GM12878 (cell line): ENCODE measurements around the gene COG4. TPM values are rescaled to one million over a fixed set of nuclear protein-coding genes. Genes with fewer than 3 reads are reported as not detected.

Experiments
- EED ChIP-seq: sonication (generic); IDR thresholded peaks from 2 replicates; pipeline ENCODE4 v1.6.1; 2016; ENCODE audit warnings: antibody characterized with exemption, low read depth
- HSF1 ChIP-seq: fragments of 150-350 bp; IDR thresholded peaks from 2 replicates; pipeline ENCODE4 v1.6.1; 2014; ENCODE audit warnings: mild to moderate bottlenecking, low read depth, low read length
- KLF5 ChIP-seq: fragments of 450-650 bp; IDR thresholded peaks from 2 replicates; pipeline ENCODE4 v1.6.1; 2014; ENCODE audit warnings: mild to moderate bottlenecking; ENCODE audit not compliant: partially characterized antibody
- NBN ChIP-seq: fragments of 450-650 bp; IDR thresholded peaks from 2 replicates; pipeline ENCODE4 v1.6.1; 2016
- NFYA ChIP-seq: IDR thresholded peaks from 2 replicates; pipeline ENCODE4 v1.6.1; 2011; ENCODE audit warnings: low read depth, mild to moderate bottlenecking, low read length, improper control_type of control experiment, borderline replicate concordance
- NRF1 ChIP-seq: conservative IDR thresholded peaks from 2 replicates; pipeline ENCODE4 v1.6.1; 2011; ENCODE audit warnings: mild to moderate bottlenecking, low read depth, low read length, improper control_type of control experiment
- SP1 ChIP-seq: IDR thresholded peaks from one replicate; pipeline ENCODE4 v1.6.1; 2011; ENCODE audit warnings: low read depth, low read length
- SREBF1 ChIP-seq: IDR thresholded peaks from 2 replicates; pipeline ENCODE4 v1.6.1; 2012; ENCODE audit warnings: mild to moderate bottlenecking, low read length
- SREBF2 ChIP-seq: IDR thresholded peaks from 2 replicates; pipeline ENCODE4 v1.6.1; 2012; ENCODE audit warnings: mild to moderate bottlenecking, low read length
- ZBTB11 ChIP-seq: fragments of 450-650 bp; formaldehyde crosslinking; IDR thresholded peaks from 2 replicates; pipeline ENCODE4 v1.5.0; 2022; ENCODE audit warnings: mild to moderate bottlenecking, missing genetic modification characterization
- ZNF24 ChIP-seq: fragments of 450-650 bp; IDR thresholded peaks from 2 replicates; pipeline ENCODE4 v1.6.1; 2017; ENCODE audit warnings: antibody characterized with exemption, mild to moderate bottlenecking
- ZNF384 ChIP-seq: IDR thresholded peaks from 2 replicates; pipeline ENCODE4 v1.6.1; 2012; ENCODE audit warnings: low read depth, mild to moderate bottlenecking, low read length, improper control_type of control experiment, borderline replicate concordance
- ZNF687 ChIP-seq: fragments of 450-650 bp; IDR thresholded peaks from 2 replicates; pipeline ENCODE4 v1.6.1; 2017; ENCODE audit warnings: mild to moderate bottlenecking, moderate library complexity
- polyA plus RNA-seq, 11 experiments: library from polyadenylated mRNA; depleted of rRNA in 4 of 11; unstranded in 6 of 11; stranded (reverse) in 5 of 11; fragments of >200 nt; fragmentation: Nextera tagmentation in 4 of 11; fragmentation: Illumina TruSeq in 1 of 11; extraction: Ambion mirVana in 4 of 11; extraction: Trizol in 1 of 11; gene quantifications; 1 replicate in 1 of 11; 2 replicates in 10 of 11; pipeline versions ENCODE4 v1.2.1 to v1.2.3, GENCODE V29; 2011 to 2016; ENCODE audit warnings: inconsistent platforms in 2 of 11, missing spikeins in 2 of 11, low read depth in 1 of 11
- total RNA-seq, 4 experiments: library from RNA; depleted of rRNA in 3 of 4; stranded (reverse); fragments of >200 nt in 3 of 4; fragmentation: Illumina TruSeq in 1 of 4; extraction: Trizol in 1 of 4; gene quantifications; 2 replicates each; pipeline versions ENCODE4 v1.2.1 to v1.2.3, GENCODE V29; 2013 to 2021
- TF ChIP-seq, protein P1 (sequence below): fragments of 450-650 bp; IDR thresholded peaks from 2 replicates; pipeline ENCODE4 v1.6.1; 2016; ENCODE audit warnings: mild to moderate bottlenecking, moderate library complexity, borderline replicate concordance
- TF ChIP-seq, protein P2 (sequence below): IDR thresholded peaks from 2 replicates; pipeline ENCODE4 v1.6.1; 2012; ENCODE audit warnings: low read depth, low read length, improper control_type of control experiment

Gene COG4
- total and polyA plus RNA-seq, 10 of the 15 experiments (the other 5 are each of a cell fraction or from before 2014, with no cell fraction given), result 7.0 to 57.7 (median 33.0) TPM

- TF ChIP-seq, protein P1, sequence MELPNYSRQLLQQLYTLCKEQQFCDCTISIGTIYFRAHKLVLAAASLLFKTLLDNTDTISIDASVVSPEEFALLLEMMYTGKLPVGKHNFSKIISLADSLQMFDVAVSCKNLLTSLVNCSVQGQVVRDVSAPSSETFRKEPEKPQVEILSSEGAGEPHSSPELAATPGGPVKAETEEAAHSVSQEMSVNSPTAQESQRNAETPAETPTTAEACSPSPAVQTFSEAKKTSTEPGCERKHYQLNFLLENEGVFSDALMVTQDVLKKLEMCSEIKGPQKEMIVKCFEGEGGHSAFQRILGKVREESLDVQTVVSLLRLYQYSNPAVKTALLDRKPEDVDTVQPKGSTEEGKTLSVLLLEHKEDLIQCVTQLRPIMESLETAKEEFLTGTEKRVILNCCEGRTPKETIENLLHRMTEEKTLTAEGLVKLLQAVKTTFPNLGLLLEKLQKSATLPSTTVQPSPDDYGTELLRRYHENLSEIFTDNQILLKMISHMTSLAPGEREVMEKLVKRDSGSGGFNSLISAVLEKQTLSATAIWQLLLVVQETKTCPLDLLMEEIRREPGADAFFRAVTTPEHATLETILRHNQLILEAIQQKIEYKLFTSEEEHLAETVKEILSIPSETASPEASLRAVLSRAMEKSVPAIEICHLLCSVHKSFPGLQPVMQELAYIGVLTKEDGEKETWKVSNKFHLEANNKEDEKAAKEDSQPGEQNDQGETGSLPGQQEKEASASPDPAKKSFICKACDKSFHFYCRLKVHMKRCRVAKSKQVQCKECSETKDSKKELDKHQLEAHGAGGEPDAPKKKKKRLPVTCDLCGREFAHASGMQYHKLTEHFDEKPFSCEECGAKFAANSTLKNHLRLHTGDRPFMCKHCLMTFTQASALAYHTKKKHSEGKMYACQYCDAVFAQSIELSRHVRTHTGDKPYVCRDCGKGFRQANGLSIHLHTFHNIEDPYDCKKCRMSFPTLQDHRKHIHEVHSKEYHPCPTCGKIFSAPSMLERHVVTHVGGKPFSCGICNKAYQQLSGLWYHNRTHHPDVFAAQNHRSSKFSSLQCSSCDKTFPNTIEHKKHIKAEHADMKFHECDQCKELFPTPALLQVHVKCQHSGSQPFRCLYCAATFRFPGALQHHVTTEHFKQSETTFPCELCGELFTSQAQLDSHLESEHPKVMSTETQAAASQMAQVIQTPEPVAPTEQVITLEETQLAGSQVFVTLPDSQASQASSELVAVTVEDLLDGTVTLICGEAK, result peak; percentile 76; the same call in 1 of the 2 replicates
- TF ChIP-seq ZNF384 (no peak), SREBF1 (peak; percentile 91), NRF1 (0 out of 2 replicates have a peak, but pooled peaks have one; percentile 3), ZNF687 (peak; percentile 20; the same call in 1 of the 2 replicates), SP1 (peak; percentile 11), NBN (peak; percentile 74; the same call in 1 of the 2 replicates), ZBTB11 (no peak), SREBF2 (no peak), EED (0 out of 2 replicates have a peak, but pooled peaks have one; percentile 16), HSF1 (no peak), ZNF24 (no peak), KLF5 (peak; percentile 75), NFYA (no peak)
- TF ChIP-seq, protein P2, sequence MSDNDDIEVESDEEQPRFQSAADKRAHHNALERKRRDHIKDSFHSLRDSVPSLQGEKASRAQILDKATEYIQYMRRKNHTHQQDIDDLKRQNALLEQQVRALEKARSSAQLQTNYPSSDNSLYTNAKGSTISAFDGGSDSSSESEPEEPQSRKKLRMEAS, result no peak; the same call in 1 of the 2 replicates
These were observed 84.1 kb downstream of the COG4 start, which contains the start of gene ST3GAL2 (continued) for GRCh38 chr16:70438969-70439862.
